H9 (cell line): Measurements from ENCODE around the gene FNDC3B. TPM values are rescaled to one million over a fixed set of nuclear protein-coding genes. Genes with fewer than 3 reads are reported as not detected.

Source experiments
- DNase-seq: peaks from one replicate; pipeline ENCODE4 v3.0.0-alpha.2; 2017
- H2AFZ ChIP-seq: one replicate; pipeline ENCODE4 v1.6.1; 2013; ENCODE audit warnings: mild to moderate bottlenecking, low read length, control low read depth, moderate library complexity
- H2AK5ac ChIP-seq: 2 replicates; pipeline ENCODE4 v1.6.1; 2013; ENCODE audit warnings: low read length, control low read depth, mixed read lengths; ENCODE audit not compliant: insufficient read length
- H2BK120ac ChIP-seq: one replicate; pipeline ENCODE4 v1.6.1; 2013; ENCODE audit warnings: low read depth, mild to moderate bottlenecking, low read length, control low read depth, inconsistent platforms; ENCODE audit not compliant: poor library complexity, severe bottlenecking
- H2BK12ac ChIP-seq: 2 replicates; pipeline ENCODE4 v1.6.1; 2013; ENCODE audit warnings: low read length, control low read depth, mixed read lengths, low read depth; ENCODE audit not compliant: insufficient read length
- H2BK15ac ChIP-seq: 2 replicates; pipeline ENCODE4 v1.6.1; 2013; ENCODE audit warnings: low read depth, low read length, control low read depth
- H2BK20ac ChIP-seq: one replicate; pipeline ENCODE4 v1.6.1; 2013; ENCODE audit warnings: low read depth, mild to moderate bottlenecking, low read length, control low read depth, inconsistent platforms; ENCODE audit not compliant: poor library complexity, severe bottlenecking
- H2BK5ac ChIP-seq: 2 replicates; pipeline ENCODE4 v1.6.1; 2013; ENCODE audit warnings: low read length, control low read depth, mixed read lengths; ENCODE audit not compliant: insufficient read length
- H3K14ac ChIP-seq: 2 replicates; pipeline ENCODE4 v1.6.1; 2013; ENCODE audit warnings: low read length, control low read depth; ENCODE audit not compliant: insufficient read depth
- H3K18ac ChIP-seq: 2 replicates; pipeline ENCODE4 v1.6.1; 2013; ENCODE audit warnings: low read depth, mild to moderate bottlenecking, mixed read lengths, low read length, control low read depth; ENCODE audit not compliant: insufficient read length
- H3K23ac ChIP-seq: 2 replicates; pipeline ENCODE4 v1.6.1; 2013; ENCODE audit warnings: low read length, control low read depth, mixed read lengths, low read depth; ENCODE audit not compliant: insufficient read length
- H3K23me2 ChIP-seq: 2 replicates; pipeline ENCODE4 v1.6.1; 2013; ENCODE audit warnings: low read depth, mild to moderate bottlenecking, mixed read lengths, low read length, control low read depth; ENCODE audit not compliant: insufficient read length, poor library complexity, severe bottlenecking
- H3K27ac ChIP-seq: 2 replicates; pipeline ENCODE4 v1.5.1; 2013; ENCODE audit warnings: low read length, control low read depth, mixed read lengths, low read depth; ENCODE audit not compliant: insufficient read length
- H3K27me3 ChIP-seq: 2 replicates; pipeline ENCODE4 v1.6.1; 2013; ENCODE audit warnings: low read length, control low read depth, inconsistent platforms; ENCODE audit not compliant: insufficient read depth
- H3K4ac ChIP-seq: 2 replicates; pipeline ENCODE4 v1.6.1; 2013; ENCODE audit warnings: low read depth, mild to moderate bottlenecking, control low read depth, inconsistent platforms, low read length, moderate library complexity
- H3K4me1 ChIP-seq: 2 replicates; pipeline ENCODE4 v1.6.1; 2013; ENCODE audit warnings: low read length, control low read depth, inconsistent platforms; ENCODE audit not compliant: insufficient read depth
- H3K4me2 ChIP-seq: 2 replicates; pipeline ENCODE4 v1.6.1; 2013; ENCODE audit warnings: low read length, control low read depth, mixed read lengths; ENCODE audit not compliant: insufficient read length, insufficient read depth
- H3K56ac ChIP-seq: 2 replicates; pipeline ENCODE4 v1.6.1; 2013; ENCODE audit warnings: low read depth, mild to moderate bottlenecking, mixed read lengths, low read length, control low read depth; ENCODE audit not compliant: insufficient read length
- H3K79me1 ChIP-seq: 2 replicates; pipeline ENCODE4 v1.6.1; 2013; ENCODE audit warnings: low read depth, mild to moderate bottlenecking, moderate library complexity, low read length, control low read depth, inconsistent platforms; ENCODE audit not compliant: insufficient read depth, poor library complexity, severe bottlenecking
- H3K79me2 ChIP-seq: 2 replicates; pipeline ENCODE4 v1.6.1; 2013; ENCODE audit warnings: low read length, control low read depth, inconsistent platforms; ENCODE audit not compliant: insufficient read depth
- H3K9ac ChIP-seq: 2 replicates; pipeline ENCODE4 v1.6.1; 2013; ENCODE audit warnings: low read length, control low read depth, mixed read lengths; ENCODE audit not compliant: insufficient read length; ENCODE audit errors: extremely low read depth
- H3K9me3 ChIP-seq: one replicate; pipeline ENCODE4 v1.6.1; 2013; ENCODE audit warnings: low read depth, low read length, inconsistent platforms; ENCODE audit not compliant: control insufficient read depth
- H3T11ph ChIP-seq: one replicate; pipeline ENCODE4 v1.6.1; 2013; ENCODE audit warnings: mild to moderate bottlenecking, low read length, control low read depth, inconsistent platforms
- H4K20me1 ChIP-seq: one replicate; pipeline ENCODE4 v1.6.1; 2013; ENCODE audit not compliant: control insufficient read depth, insufficient read length, insufficient read depth
- H4K5ac ChIP-seq: 2 replicates; pipeline ENCODE4 v1.6.1; 2013; ENCODE audit warnings: low read depth, mild to moderate bottlenecking, mixed read lengths, low read length, control low read depth; ENCODE audit not compliant: insufficient read length
- H4K8ac ChIP-seq: replicated peaks from 2 replicates; pipeline ENCODE4 v1.6.1; 2013; ENCODE audit warnings: low read length, control low read depth, mixed read lengths, low read depth; ENCODE audit not compliant: insufficient read length
- H4K91ac ChIP-seq: 2 replicates; pipeline ENCODE4 v1.6.1; 2013; ENCODE audit warnings: low read depth, mild to moderate bottlenecking, moderate library complexity, mixed read lengths, low read length, control low read depth; ENCODE audit not compliant: insufficient read length
- H3K27ac Mint-ChIP-seq, 3 experiments: 2 replicates in 2 of 3; 3 replicates in 1 of 3; pipeline ENCODE4 v1.8.0; 2020 to 2021; ENCODE audit warnings: mixed read lengths in 3 of 3, mild to moderate bottlenecking in 1 of 3, moderate library complexity in 1 of 3
- H3K27me3 Mint-ChIP-seq: 2 replicates; pipeline ENCODE4 v1.8.0; 2021; ENCODE audit warnings: low read depth, mild to moderate bottlenecking, moderate library complexity, mixed read lengths
- H3K36me3 Mint-ChIP-seq, 3 experiments: 2 replicates in 2 of 3; 3 replicates in 1 of 3; pipeline ENCODE4 v1.8.0; 2020 to 2021; ENCODE audit warnings: low read depth in 3 of 3, mixed read lengths in 3 of 3; ENCODE audit not compliant: insufficient read depth in 1 of 3
- H3K4me1 Mint-ChIP-seq, 2 experiments: 2 replicates each; pipeline ENCODE4 v1.8.0; 2020; ENCODE audit warnings: mixed read lengths in 2 of 2
- H3K4me3 Mint-ChIP-seq, 2 experiments: 2 replicates in 1 of 2; 3 replicates in 1 of 2; pipeline ENCODE4 v1.8.0; 2020 to 2021; ENCODE audit warnings: mild to moderate bottlenecking in 2 of 2, mixed read lengths in 2 of 2, moderate library complexity in 1 of 2
- H3K9me3 Mint-ChIP-seq, 2 experiments: 2 replicates in 1 of 2; 3 replicates in 1 of 2; pipeline ENCODE4 v1.8.0; 2020; ENCODE audit warnings: mild to moderate bottlenecking in 2 of 2, mixed read lengths in 2 of 2, moderate library complexity in 1 of 2
- WGBS: extraction: QIAGEN DNeasy Blood & Tissue Kit; methylation state at CpG from one replicate; pipeline ENCODE4 v1.1.7; 2013; ENCODE audit warnings: missing lambda C conversion rate, low lambda C conversion rate, mixed read lengths; ENCODE audit not compliant: insufficient read length; ENCODE audit errors: extremely low coverage; 5-methylcytosine and 5-hydroxymethylcytosine counted together
- total RNA-seq: library from RNA; stranded (reverse); gene quantifications from 2 replicates; pipeline ENCODE4 v1.2.1, GENCODE V29; 2021
- TF ChIP-seq, protein P1 (sequence below): fragments of 200-600 bp; sonication (generic); conservative IDR thresholded peaks from 3 replicates; pipeline ENCODE4 v1.8.0; 2021; ENCODE audit warnings: antibody characterized with exemption, mild to moderate bottlenecking

The FNDC3B gene
- total RNA-seq, 1 experiment from 2014 or later: 43.8 TPM

DNA sequence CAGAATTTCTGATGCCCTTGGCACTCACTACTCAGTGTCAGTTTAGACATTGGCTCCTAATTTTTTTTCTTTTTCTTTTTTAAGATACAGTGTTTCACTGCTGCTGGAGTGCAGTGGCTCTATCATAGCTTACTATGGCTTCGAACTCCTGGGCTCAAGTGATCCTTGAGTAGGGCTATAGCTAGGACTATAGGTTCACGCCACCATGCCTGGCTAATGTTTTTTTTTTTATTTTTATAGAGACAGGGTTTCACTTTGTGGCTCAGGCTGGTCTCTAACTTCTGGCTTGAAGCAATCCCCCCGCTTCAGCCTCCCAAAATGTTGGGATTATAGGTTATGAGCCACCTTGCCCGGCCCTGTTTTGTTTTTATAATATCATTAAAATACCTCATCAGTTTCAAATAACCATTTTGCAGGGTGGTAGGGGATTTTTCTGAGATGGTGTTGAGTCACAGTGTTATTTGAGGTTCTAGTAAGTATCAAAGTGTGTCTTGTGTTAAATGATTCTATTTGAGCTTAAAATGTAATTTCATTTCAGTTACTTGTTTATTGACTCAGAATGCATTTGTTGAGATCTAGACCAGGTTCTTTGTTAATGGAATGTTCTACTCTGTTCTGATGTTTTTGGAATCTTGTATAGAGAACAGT lies 7.0 kb downstream of the FNDC3B start:
- no peaks in the 10 kb centered on the region for H3K27me3 ChIP-seq
- Mint-ChIP-seq H3K4me1 (peaks cover 42 to 47% of the 10 kb centered on the region in 2 experiments), H3K4me3 (no peak overlapping the region), H3K27me3 (no peaks in the 10 kb centered on the region), H3K36me3 (peaks cover 6 to 24% (median 16%) of the 10 kb centered on the region in 3 experiments; a peak in 6 of 7 replicates), H3K27ac (peak overlapping the region in 2 of 3 experiments; percentile 52 to 53; a peak in 2 of 7 replicates), H3K9me3 (no peaks in the 10 kb centered on the region)
- H3K56ac ChIP-seq: no peak overlapping the region
- no peak overlapping the region for H4K91ac ChIP-seq
- H2BK12ac ChIP-seq: no peak overlapping the region
- TF ChIP-seq, protein P1, sequence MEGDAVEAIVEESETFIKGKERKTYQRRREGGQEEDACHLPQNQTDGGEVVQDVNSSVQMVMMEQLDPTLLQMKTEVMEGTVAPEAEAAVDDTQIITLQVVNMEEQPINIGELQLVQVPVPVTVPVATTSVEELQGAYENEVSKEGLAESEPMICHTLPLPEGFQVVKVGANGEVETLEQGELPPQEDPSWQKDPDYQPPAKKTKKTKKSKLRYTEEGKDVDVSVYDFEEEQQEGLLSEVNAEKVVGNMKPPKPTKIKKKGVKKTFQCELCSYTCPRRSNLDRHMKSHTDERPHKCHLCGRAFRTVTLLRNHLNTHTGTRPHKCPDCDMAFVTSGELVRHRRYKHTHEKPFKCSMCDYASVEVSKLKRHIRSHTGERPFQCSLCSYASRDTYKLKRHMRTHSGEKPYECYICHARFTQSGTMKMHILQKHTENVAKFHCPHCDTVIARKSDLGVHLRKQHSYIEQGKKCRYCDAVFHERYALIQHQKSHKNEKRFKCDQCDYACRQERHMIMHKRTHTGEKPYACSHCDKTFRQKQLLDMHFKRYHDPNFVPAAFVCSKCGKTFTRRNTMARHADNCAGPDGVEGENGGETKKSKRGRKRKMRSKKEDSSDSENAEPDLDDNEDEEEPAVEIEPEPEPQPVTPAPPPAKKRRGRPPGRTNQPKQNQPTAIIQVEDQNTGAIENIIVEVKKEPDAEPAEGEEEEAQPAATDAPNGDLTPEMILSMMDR: no peak
- no peak overlapping the region for H2BK120ac ChIP-seq
- no peak overlapping the region for H3T11ph ChIP-seq
- no peak overlapping the region for H2BK15ac ChIP-seq
- no peak overlapping the region for H3K4me2 ChIP-seq
- no peak overlapping the region for H3K23ac ChIP-seq
- no CpG with 5 or more reads among the region's 4 CpGs for WGBS
- no peak overlapping the region for H3K4ac ChIP-seq
- no peak overlapping the region for H3K9ac ChIP-seq
- peaks cover 5% of the 10 kb centered on the region; the same call in 1 of the 2 replicates for H3K4me1 ChIP-seq
- H4K5ac ChIP-seq: no peak overlapping the region
- no peaks in the 10 kb centered on the region for H3K79me1 ChIP-seq
- H2BK5ac ChIP-seq: no peak overlapping the region
- H2BK20ac ChIP-seq: no peak overlapping the region
- H3K14ac ChIP-seq: no peak overlapping the region
- H3K23me2 ChIP-seq: peaks cover 2% of the 10 kb centered on the region
- no peaks in the 10 kb centered on the region for H4K20me1 ChIP-seq
- no peak overlapping the region for H4K8ac ChIP-seq
- no peak overlapping the region for H3K18ac ChIP-seq
- no peak overlapping the region for H3K27ac ChIP-seq
- H3K9me3 ChIP-seq: no peaks in the 10 kb centered on the region
- peaks cover 27% of the 10 kb centered on the region; the same call in 1 of the 2 replicates for H3K79me2 ChIP-seq
- DNase-seq: no peak
- H2AK5ac ChIP-seq: no peak overlapping the region
- H2AFZ ChIP-seq: no peak overlapping the region
